Measurements from ENCODE around the gene AKAP6.

- TF ChIP-seq CTCF (conservative IDR thresholded peaks at IDR 0.05; ENCODE audit: low read depth in 2 of 2) (no peak), EZH2phosphoT487 (IDR thresholded peaks at IDR 0.05; ENCODE audit: unreplicated experiment) (no peak), EZH2 (IDR thresholded peaks at IDR 0.05; ENCODE audit: low read depth, unreplicated experiment) (no peak), POLR2AphosphoS5 (IDR thresholded peaks at IDR 0.05; ENCODE audit: low read depth) (no peak), CREB1 (CRISPR knock-in tag; IDR thresholded peaks at IDR 0.05; ENCODE audit: low read depth) (no peak), ZNF114 (CRISPR knock-in tag; IDR thresholded peaks at IDR 0.05) (no peak), REST (IDR thresholded peaks at IDR 0.05; ENCODE audit: unreplicated experiment) (no peak), NANOG (IDR thresholded peaks at IDR 0.05; ENCODE audit: borderline replicate concordance) (no peak), STAT1 (IDR thresholded peaks at IDR 0.05; ENCODE audit: unreplicated experiment) (no peak), ETS1 (IDR thresholded peaks at IDR 0.05) (no peak), JUNB (IDR thresholded peaks at IDR 0.05; ENCODE audit: unreplicated experiment) (no peak)
Measured at GRCh38 chr14:32734261-32734660, 405.2 kb downstream of the AKAP6 start.

All from GM23338 (cell line).